TTC549 (cell line): Measurements from ENCODE around the gene RUNX1.

Source experiments
- FAIRE-seq: peaks from 2 replicates; lab custom pipeline; 2012; peaks lifted over from hg19 to GRCh38; lab: Jason Lieb, UNC

The RUNX1 gene

DNA sequence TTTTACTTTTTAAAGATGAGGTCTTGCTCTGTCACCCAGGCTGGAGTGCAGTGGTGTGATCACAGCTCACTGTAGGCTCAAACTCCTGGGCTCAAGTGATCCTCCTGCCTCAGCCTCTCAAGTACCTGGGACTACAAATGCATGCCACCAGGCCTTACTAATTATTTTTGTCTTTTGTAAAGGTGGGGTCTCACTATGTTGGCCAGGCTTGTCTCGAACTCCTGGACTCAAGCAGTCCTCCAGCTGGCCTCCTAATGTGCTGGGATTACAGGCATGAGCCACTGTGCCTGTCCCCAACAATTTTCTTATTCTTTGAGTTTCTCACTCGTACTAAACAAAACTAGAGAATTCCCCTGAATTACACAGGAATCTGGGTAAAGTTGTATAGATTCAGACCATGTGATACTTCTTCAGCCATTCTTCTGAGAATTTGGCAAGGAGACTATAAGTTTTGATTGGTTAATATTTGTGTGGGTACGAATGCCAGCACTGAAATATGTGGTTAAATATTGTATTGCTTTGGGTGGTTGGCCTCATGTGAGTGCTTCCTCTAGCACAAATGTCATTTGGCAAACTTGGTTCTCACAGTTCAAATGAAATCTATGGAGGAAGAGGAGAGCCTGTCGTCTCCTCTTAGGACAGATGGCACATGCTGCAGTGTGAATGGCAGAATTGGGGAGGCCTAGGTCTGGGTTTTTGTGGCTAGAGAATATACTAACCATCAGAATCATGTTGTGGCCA lies 104.9 kb downstream of the RUNX1 start:
- FAIRE-seq = no peak

DNA sequence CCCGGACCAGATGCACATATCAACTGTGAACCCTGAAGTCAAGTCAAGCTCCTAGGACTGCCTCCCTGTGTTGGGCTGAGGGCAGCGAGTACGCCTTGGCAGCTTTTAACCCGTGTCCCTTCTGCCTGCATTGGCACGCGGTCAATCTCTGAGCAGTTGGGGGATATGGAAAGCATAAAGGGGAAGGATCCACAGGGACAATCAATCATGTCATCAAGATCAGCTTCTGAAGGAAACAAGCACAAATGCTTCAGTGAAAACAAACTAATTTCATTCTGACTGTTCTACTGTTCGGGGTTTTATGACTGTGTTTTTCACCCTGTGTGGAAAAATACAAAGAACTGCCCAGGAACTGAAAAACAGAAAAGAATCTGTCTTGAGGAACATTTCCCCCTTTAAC lies 106.2 kb downstream of the RUNX1 start:
- FAIRE-seq = no peak

DNA sequence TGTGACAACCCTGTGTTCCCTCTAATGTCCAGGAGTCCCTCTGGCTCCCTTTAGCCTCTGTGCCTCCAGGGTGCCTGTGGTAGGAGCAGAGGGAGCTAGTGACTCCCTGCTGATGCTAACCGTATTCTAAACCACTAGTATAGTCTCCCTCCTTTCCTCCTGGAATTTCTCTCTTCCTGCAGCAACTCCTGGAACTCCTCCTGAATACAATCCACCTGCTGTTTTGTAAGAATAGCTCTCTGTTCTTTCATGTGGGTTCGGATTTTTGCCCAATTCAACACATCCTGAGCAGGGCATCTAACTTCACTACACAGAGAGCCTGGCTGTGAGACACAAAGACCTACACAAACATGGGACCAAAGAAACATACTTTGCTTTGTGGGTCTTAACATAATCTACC lies 107.9 kb downstream of the RUNX1 start:
- no peak for FAIRE-seq

DNA sequence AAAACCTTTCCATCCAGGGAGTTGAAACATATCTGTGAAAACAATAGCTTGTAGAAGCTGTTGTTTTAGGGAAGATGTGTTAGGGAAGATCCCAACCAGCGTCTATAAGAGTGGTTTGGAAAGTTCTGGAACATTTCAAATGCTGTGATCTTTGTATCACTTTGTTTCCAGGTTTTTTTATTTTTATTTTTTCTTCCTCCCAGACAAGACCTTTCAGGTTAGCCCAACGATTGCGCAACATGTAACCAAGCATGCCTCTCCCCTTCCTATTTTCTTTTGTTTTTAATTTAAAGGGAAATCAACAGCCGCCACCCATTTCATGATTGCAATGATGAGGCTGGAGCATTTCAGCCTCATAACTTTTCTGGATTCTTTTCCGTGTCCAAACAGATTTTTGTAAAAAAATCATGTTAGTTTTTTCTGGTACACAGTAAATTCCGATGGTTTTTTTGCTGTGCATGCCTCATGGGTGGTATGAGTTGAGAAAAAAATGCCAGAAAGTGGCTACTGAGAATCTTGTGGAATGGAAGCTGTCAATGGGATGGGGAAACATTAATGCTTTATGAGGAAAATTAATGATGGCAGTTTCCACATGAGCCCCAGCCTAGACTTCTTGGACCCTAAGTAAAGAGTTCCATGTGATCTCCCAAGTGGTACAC lies 109.3 kb downstream of the RUNX1 start:
- FAIRE-seq = no peak

DNA sequence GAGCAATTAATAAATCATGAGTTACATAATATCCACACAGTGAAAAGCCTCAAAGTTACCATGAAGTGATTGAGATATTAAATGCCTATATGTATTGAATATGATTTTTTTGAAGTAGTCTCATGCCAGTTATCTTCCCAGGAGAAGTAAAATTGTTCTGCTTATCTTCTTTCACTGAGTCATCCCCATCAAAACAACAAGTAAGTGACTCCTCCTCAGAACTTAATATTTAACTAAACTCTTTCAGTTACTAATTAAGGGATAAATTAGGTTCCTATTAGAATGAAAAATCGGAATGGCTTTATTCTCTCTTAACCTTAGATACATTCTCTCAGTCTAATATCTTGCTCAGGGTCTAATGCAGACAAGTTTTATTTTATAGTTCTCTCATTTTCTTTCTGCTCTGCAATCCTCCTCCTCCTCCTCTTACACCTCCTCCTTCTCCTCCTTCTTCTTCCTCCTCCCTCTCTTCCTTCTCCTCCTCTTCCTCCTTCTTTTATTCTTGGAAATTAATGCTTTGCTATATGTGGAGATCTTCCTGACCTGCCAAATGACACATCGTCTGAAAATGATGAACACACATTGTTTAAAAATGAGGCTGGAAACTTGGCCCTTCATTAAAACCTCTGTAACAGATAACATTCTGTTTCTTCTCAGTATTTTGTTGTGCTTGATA lies 110.9 kb downstream of the RUNX1 start:
- FAIRE-seq = no peak

DNA sequence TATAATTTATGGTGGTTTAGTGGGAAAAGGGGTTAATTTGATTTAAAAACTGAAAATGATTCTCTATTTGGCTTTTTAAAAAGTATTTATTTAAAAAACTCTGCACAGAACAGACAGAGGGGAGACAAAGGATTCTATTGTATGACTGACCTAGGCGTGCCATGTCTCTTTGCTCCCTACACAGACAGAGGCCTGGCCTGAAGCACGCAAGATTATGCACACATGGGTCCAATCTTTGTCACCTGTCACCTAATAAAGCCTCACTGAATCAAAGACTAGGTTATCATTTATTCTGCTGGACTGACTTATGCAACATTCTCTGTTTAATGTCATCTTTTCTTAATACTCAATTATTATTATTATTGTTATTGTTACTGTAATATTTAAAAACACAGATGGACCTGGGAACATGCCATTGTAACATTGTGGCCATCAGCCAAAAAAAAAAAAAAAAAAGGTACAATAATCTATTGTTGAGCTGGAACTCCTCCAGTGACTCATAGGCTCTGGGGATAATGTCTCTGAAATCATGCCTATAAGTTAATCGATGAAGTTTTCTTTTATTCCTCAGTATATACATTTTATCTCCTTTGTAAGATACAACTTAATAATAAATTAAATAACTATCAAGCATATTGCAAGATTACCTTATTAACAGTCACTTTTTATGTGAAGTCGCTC lies 112.1 kb downstream of the RUNX1 start:
- no peak for FAIRE-seq

DNA sequence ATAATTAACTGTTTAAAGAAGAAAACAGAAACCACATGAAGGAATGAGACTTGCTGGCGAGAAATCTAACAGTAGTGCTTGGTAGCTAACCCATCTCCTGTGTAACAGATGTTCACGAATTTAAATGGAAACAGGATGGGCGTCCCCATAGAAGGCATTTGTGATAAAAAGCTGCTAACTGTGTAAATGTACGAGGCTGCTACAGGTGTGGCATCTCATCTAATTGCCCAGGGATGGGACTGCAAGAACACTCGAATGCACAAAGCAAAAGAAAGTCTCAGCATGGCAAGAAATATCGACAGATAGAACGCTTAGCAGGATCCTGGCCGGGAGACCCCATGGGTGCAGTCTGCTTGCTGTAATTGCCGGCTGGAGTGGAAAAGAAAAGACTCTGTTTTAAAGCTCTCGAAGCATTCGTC lies 112.7 kb downstream of the RUNX1 start:
- FAIRE-seq = no peak

DNA sequence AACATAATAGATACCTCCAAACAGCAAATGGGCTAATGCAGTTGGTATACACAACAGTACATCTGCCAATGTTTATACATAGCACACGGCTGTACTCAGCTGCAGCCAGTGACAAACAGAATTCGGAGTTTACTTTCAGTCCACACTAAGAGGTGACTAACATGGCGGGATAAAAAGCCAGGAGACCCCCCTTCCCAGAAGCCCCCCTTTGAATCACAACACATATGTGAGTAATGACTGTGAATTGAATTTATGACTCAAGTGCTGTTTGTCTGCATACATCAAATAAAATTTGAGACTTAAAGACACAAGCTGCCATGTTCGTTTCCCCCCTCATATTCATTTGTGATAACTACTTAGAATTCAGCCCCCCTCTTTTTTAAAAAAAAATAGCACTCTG lies 113.2 kb downstream of the RUNX1 start:
- FAIRE-seq = no peak

DNA sequence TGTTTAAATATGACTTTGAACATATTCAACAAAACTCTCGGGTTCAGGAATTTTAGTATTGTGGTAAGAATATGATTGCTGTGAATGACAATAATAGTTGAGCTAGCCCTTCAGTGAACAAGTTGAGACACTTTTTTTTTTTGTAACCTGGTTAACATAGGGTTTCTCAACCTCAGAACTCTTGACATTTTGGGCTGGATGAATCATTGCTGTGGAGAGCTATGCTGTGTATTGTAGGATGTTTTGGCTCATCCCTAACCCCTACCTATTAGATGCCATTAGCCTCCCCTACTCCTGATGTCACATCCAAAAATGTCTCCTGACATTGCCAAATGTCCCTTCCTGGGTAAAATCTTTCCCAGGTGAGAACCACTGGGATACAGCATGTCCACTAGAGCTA lies 113.7 kb downstream of the RUNX1 start:
- no peak for FAIRE-seq

DNA sequence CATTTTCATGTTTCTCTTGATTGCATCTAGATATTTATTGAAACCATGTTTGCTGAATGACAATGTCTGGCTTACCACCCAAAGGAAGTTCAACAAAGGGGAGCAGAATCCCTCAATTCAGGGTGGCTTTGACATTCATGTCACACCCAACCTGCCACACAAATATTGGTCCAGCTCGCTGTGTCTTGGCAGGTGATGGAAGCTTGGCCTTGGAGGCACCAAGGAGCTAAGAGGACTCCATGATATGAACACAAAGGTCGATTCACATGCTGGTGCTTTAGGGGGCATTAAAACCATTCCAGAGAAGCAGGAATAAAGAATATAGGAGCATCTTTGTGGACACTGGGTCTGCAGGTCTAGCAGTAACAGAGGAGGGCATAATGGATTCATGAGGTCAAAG lies 114.8 kb downstream of the RUNX1 start:
- FAIRE-seq = no peak

DNA sequence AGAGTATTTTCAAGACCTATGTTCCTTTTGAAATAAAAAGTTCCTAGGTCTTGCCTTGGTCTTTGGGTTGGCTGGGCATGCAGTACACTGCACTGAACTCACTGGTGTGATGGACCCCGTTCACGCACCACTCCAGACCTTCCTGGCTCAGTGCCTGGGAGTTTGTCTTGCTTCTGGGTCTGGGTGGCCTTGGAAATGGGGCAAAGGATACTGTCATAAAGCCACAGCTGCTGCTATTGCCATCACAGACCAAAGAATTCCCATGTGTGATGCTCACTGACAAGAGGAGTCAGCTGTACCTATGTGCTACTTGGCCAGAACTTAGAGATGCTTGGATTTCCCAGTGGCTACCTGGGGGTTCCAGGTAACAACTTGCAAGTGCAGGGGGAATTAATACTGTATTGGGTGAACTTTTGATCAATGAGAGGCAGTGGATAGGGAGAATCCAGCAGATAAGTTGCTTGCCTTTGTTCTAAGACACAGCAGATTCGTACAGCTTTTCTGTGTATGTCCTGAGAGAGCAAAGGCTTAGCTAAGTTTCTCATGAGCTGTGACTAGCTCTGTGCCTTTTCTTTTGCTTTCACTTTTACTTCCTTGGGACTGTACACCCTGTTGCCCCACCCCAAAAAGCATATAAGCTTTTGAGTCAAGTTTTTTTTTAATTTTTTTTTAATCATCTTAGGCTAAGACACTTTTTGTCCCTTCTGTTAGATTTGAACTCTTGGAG lies 115.3 kb downstream of the RUNX1 start:
- no peak for FAIRE-seq

DNA sequence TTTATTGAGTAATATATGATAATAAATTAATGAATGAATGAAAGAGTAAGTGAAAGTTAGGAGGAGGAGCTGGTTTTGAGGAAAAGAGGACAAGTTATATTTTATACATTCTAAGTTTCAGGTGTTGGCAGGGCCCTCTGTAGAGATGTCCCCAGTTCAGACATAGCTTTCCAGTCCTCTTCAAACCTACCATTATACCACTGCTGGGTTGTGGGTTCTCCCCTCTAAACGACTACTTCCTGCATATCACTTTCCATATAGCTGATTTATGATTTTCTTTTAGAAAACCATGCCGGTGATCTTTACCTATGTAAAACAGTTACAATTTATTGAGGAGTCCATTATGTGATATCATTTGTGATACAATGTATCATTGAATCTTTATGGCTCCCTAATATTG lies 116.9 kb downstream of the RUNX1 start:
- FAIRE-seq = no peak

DNA sequence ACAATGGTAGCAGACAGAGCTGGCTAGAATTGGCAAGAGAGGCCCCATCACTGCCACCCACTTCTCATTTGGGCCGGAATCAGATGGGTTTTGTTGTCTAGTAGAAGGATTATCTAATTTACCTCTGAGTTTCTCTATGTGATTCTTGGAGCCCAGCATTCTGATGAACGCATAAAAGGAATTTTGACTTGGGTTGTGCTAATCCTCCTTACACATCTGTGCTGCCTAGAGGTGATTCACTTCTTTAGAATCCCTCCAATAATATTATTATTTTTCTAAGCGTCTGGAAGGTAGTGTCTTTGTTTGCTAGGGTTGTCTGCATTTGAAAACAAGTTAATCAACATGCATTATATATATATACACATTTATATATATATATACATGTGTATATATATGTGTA lies 118.1 kb downstream of the RUNX1 start:
- no peak for FAIRE-seq

DNA sequence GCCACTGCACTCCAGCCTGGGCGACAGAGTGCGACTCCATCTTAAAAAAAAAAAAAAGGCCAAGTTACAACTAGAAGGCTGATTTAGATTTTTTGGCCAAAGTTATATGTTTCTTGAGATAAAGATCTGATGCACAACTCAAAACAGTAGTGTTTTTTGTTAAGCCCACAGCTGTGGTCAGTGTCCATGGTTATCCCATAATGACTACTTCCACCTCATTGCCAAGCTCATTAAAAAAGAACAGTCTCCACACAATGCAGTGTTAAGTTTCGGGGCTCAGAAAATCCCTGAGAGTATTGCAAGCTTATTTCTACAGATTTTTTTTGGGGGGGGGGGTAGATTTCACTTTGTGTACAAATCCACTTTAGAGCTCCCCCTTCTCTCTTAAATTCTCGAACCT lies 120.5 kb downstream of the RUNX1 start:
- FAIRE-seq = no peak

DNA sequence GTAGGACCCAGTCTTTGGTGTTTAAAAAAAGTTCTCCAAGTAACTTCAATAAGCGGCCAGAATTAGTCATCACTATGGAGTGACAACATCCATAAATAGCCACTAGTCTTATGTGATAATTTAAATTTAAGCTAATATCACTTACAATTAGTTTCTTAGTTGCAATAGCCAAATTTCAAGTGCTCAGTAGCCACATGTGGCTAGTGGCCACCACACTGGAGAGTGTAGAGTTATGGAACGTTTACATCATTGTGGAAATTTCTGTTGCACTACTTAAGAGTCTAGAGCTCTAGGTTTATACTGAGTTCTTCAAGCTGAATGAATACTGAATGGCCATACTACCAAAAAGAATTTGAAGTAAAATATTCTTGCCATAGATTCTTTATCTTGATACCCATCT lies 121.1 kb downstream of the RUNX1 start:
- FAIRE-seq = no peak

DNA sequence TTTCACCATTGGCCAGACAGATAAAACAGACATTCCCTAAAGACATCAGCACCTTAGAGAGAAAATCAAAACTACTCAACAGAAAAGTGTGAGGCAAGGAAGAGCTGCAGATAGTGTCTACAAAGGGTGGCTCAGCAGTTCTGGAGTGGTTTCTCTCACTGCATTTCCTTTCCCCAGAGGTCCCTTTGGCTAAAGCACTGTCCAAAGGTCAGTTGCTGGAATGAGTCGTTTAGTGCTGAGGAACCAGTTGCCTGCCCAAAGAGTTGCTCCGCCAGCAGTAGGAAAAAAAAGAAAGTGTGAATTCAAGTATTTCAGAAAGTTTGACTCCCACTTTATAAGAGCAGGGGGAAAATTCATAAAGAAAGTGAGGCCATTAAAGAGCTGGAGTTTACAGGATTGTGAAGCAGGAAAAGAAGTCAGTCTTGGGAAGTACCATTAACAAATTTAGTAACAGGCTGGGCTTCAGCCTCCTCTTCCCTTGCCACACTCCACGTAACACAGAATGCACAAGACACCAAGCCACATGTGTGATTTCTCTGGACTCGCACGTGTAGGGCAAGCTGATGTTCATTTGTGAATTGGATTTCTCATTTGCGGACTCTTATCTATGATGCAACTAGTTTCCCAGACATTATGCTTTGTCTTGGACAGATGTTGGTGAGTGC lies 122.2 kb downstream of the RUNX1 start:
- no peak for FAIRE-seq

DNA sequence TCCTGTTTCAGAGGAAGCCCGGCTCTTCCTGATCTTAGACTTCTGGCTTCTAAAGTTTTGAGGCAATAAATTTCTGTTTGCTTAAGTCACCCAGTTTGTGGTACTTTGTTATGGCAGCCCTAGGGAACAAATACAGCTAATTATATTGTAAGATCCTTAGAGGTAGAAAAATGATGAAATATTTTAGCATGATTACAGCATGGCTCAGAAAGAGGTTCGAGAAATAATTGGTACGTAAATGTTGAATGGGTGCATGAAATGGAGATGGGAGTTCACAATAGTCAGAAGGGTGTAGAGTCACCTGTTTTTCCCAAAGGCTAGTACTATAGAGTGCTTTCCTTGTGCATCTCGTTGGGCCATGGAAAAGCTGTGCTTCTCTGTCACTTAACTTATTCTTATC lies 123.5 kb downstream of the RUNX1 start:
- no peak for FAIRE-seq

DNA sequence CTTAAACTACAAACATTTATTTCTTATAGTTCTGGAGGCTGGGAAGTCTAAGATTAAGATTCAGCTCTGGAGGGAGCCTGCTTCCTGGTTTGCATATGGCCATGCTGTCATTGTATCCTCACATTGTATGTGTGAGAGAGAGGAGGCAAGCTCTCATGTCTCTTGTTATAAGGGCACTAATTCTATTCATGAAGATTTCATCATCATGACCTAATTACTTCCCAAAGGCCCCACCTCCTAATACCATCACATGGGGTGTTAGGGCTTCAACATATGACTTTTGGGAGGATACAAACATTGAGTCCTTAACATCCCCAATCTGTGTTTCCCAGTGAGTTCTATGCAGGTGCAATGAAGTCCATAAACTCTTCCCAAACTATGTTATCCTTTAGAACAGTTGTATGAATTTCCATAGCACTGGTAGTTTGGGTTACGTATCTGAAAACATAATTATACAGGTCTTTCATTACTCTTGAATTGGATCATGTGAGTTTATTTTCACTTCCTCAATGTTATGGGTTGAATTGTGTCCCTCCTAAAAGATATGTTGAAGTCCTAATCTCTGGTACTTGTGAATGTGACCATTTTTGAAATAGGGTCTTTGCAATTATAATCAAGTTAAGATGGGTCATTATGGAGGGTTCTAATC lies 124.2 kb downstream of the RUNX1 start:
- no peak for FAIRE-seq

DNA sequence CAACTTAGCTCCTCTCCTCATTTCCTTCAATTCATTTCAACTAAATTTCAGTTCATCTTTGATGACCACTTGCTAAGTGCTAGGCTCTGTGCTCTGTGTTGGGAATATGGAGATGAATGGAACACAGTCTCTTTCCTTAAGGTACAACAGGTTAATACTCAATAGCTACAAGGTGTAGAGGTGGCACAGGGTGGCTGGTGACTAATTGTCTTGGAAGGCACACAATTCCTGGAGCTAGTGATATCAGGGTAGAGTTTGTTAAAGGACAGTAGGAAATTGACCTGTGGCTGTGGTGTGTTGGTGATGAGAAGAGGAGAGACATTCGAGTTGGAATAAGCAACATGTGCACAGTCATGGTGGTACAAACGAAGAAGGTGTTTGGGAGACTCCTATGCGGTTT lies 124.9 kb downstream of the RUNX1 start:
- no peak for FAIRE-seq

DNA sequence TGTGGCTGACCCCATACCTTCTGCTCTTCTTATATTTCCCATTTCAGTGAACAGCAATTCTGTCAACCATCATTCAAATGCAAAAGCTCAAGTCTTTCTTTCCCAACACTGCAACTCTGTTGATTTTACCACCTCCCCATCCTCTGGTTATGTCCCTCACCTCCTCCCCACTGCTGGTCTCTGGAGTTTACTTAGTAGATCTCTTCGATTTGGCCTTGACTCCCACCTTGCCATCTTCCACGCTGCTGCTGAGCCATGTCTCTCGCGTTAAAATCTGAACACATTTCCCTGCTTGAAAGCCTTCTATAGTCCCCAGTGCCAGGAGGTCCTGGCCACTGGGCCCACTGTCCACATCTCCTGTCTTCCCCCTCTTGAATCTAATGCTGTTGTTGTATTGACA lies 125.5 kb downstream of the RUNX1 start:
- no peak for FAIRE-seq

DNA sequence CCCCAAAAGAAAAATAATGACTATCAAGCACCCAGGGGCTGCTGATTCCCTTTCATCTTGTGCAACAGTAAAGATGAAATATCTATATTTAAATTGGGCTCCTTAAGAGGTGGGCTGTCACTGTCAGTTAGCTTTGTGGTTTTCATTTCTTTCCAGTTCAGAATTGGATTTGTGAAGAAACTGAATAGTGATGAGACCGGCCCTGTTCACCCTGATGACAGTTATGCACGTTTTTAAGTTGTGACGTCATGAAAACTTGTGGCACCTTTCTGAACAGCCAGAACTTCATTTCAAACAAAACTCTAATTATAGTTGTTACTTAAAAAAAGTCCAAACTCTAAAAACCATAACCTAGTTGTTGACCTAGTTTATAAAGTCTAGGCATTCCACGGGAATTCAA lies 125.9 kb downstream of the RUNX1 start:
- FAIRE-seq = no peak
